Neural crest cell (in vitro differentiated cells): ENCODE results near the gene TMEM42. TPM values are rescaled to one million over a fixed set of nuclear protein-coding genes. Genes with fewer than 3 reads are reported as not detected.

Experiments used
- DNase-seq: peaks from one replicate; pipeline ENCODE4 v3.0.0; 2021; ENCODE audit warnings: low read depth, mixed read lengths, low spot score
- H3K27ac Mint-ChIP-seq: one replicate; pipeline ENCODE4 v1.8.0; 2021; ENCODE audit warnings: mild to moderate bottlenecking, mixed read lengths; ENCODE audit not compliant: unreplicated experiment
- H3K27me3 Mint-ChIP-seq: 2 replicates; pipeline ENCODE4 v1.8.0; 2021; ENCODE audit warnings: low read depth, mild to moderate bottlenecking, mixed read lengths
- H3K36me3 Mint-ChIP-seq: 2 replicates; pipeline ENCODE4 v1.8.0; 2021; ENCODE audit warnings: low read depth, mild to moderate bottlenecking, mixed read lengths
- H3K4me1 Mint-ChIP-seq: 2 replicates; pipeline ENCODE4 v1.8.0; 2021; ENCODE audit warnings: mixed read lengths
- H3K4me3 Mint-ChIP-seq: one replicate; pipeline ENCODE4 v1.8.0; 2021; ENCODE audit warnings: mild to moderate bottlenecking, mixed read lengths
- H3K9me3 Mint-ChIP-seq: 2 replicates; pipeline ENCODE4 v1.8.0; 2021; ENCODE audit warnings: mixed read lengths
- total RNA-seq: library from RNA; stranded (reverse); gene quantifications from 2 replicates; pipeline ENCODE4 v1.2.1, GENCODE V29; 2021
- TF ChIP-seq, protein P1 (sequence below): fragments of 200-600 bp; sonication (generic); conservative IDR thresholded peaks from 2 replicates; pipeline ENCODE4 v1.5.0; 2021; ENCODE audit warnings: antibody characterized with exemption, mild to moderate bottlenecking

TMEM42 gene
- total RNA-seq, 1 donor from 2014 or later: 9.5 TPM

DNA sequence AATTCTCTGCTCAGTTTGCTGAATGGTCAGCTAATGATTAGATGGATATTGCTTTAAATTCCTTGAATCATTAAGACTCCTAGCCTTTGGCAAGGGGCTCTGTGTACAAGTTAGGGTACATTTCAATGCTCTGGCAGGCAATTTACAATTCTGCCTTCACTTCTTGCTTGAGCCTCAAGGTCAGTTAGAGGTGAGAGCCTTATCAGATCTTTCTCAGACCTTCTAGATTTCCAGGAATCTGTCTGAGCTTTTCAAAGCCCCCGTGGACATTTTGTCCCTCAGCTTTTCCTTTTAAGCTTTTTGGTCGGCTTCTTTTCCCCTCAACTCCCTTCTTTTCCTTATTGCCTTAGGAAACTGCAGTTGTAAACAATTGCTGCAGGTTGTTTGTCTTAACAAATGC is 47.4 kb downstream of the TMEM42 start:
- peaks cover 5% of the 10 kb centered on the region for H3K9me3 Mint-ChIP-seq
- TF ChIP-seq, protein P1, sequence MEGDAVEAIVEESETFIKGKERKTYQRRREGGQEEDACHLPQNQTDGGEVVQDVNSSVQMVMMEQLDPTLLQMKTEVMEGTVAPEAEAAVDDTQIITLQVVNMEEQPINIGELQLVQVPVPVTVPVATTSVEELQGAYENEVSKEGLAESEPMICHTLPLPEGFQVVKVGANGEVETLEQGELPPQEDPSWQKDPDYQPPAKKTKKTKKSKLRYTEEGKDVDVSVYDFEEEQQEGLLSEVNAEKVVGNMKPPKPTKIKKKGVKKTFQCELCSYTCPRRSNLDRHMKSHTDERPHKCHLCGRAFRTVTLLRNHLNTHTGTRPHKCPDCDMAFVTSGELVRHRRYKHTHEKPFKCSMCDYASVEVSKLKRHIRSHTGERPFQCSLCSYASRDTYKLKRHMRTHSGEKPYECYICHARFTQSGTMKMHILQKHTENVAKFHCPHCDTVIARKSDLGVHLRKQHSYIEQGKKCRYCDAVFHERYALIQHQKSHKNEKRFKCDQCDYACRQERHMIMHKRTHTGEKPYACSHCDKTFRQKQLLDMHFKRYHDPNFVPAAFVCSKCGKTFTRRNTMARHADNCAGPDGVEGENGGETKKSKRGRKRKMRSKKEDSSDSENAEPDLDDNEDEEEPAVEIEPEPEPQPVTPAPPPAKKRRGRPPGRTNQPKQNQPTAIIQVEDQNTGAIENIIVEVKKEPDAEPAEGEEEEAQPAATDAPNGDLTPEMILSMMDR: no peak
- no peak overlapping the region for H3K27ac Mint-ChIP-seq
- H3K27me3 Mint-ChIP-seq: peaks cover 6% of the 10 kb centered on the region
- no peak for DNase-seq
- no peaks in the 10 kb centered on the region for H3K36me3 Mint-ChIP-seq
- no peak overlapping the region for H3K4me3 Mint-ChIP-seq
- H3K4me1 Mint-ChIP-seq: peaks cover 18% of the 10 kb centered on the region

- Mint-ChIP-seq H3K36me3 (no peaks in the 10 kb centered on the region), H3K27ac (no peak overlapping the region), H3K9me3 (peaks cover 5% of the 10 kb centered on the region), H3K27me3 (peaks cover 6% of the 10 kb centered on the region), H3K4me3 (no peak overlapping the region), H3K4me1 (peaks cover 17% of the 10 kb centered on the region)
- no peak for DNase-seq
- TF ChIP-seq, protein P1: no peak
Observed at GRCh38 chr3:44910693-44911092, 49.0 kb downstream of the TMEM42 start.

DNA sequence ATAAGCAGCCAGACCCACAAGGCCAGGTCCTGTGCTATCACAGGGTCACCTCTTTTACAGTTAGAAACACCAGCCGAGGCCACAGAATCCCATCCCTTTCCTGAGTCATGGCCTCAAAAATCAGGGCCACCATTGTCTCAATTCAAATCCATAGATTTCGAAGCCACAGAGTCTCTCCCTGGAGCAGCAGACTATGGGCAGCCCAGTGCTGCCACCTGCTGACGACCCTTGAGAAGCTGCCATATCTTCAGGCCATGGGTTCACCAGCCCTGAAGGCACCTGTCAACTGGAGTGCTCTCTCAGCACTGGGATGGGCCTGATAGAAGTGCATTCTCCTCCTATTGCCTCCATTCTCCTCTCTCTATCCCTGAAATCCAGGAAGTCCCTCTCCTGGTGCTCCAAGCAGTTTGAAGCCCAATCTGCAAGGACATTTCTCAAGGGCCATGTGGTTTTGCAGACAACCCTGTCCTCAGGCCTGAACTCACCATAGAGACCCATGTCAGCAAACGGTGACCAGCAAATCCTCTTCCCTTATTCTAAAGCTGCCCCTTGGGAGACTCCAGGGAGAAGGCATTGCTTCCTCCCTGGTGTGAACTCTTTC is 52.3 kb downstream of the TMEM42 start:
- H3K4me1 Mint-ChIP-seq: peaks cover 20% of the 10 kb centered on the region
- peak; percentile 70 for DNase-seq
- peaks cover 5% of the 10 kb centered on the region for H3K9me3 Mint-ChIP-seq
- no peak overlapping the region for H3K4me3 Mint-ChIP-seq
- no peak overlapping the region for H3K27ac Mint-ChIP-seq
- peaks cover 3% of the 10 kb centered on the region for H3K36me3 Mint-ChIP-seq
- no peaks in the 10 kb centered on the region for H3K27me3 Mint-ChIP-seq
- TF ChIP-seq, protein P1: peak; percentile 79

DNA sequence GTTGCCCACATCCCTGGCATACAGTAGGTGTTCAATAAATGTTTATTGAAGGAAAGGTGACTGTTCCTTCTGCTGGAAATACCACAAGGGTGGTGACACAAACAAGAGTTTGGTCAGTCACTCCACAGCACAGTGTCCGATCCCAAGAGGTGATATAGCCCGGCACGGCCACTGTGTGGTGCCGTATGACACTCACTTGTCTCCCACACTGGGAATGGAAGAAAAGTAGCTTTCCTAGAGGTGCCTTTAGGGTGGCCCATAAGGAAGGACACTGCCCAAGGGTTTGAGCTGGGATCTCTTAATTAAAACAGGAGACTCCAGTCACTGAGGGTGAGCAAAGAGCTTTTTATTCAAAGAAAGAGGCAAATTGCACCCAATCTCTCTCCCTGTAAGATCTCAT is 53.2 kb downstream of the TMEM42 start:
- no peak for DNase-seq
- Mint-ChIP-seq H3K36me3 (peaks cover 3% of the 10 kb centered on the region), H3K9me3 (peaks cover 5% of the 10 kb centered on the region), H3K27ac (no peak overlapping the region), H3K4me3 (no peak overlapping the region), H3K27me3 (no peaks in the 10 kb centered on the region), H3K4me1 (peaks cover 15% of the 10 kb centered on the region)
- TF ChIP-seq, protein P1: peak; percentile 47

Other genes starting within 250 kb of the TMEM42 start
- 47.4 and 48.4 TPM in 2 replicates for gene ZNF197, start 236.9 kb upstream of the TMEM42 start, total RNA-seq
- gene ZNF35, start 213.2 kb upstream of the TMEM42 start, total RNA-seq: 23.0 and 24.5 TPM in 2 replicates
- gene ZNF502, start 149.3 kb upstream of the TMEM42 start, total RNA-seq: not detected in 2 replicates
- gene ZNF501, start 132.3 kb upstream of the TMEM42 start, total RNA-seq: 5.3 and 6.2 TPM in 2 replicates
- gene KIAA1143, start 100.3 kb upstream of the TMEM42 start, total RNA-seq: 36.6 and 44.8 TPM in 2 replicates
- gene KIF15, start 100.1 kb upstream of the TMEM42 start, total RNA-seq: 49.0 and 51.3 TPM in 2 replicates
- not detected in 2 replicates for gene TGM4, start 12.7 kb downstream of the TMEM42 start, total RNA-seq
- 56.7 and 62.2 TPM in 2 replicates for gene ZDHHC3, start 114.3 kb downstream of the TMEM42 start, total RNA-seq
- gene EXOSC7, start 114.3 kb downstream of the TMEM42 start, total RNA-seq: 50.7 and 55.6 TPM in 2 replicates
- gene CLEC3B, start 164.4 kb downstream of the TMEM42 start, total RNA-seq: not detected in 2 replicates